Trophoblast cell (in vitro differentiated cells and primary cell): ENCODE measurements around the gene NUP205.
A peak's percentile ranks its signal among the peaks of the same experiment; 100 is the strongest.
"Not testable (repeated sequence)": the region's sequence is repeated elsewhere in the genome, so short reads cannot be mapped to it uniquely, and the experiment has no call there.

ENCODE experiments used
- DNase-seq, 2 donors: peaks; one replicate each; pipeline ENCODE4 v3.0.0-alpha.2; 2016
- H2AFZ ChIP-seq: 2 replicates; pipeline ENCODE4 v1.6.1; 2013; ENCODE audit warnings: low read length, moderate library complexity, mild to moderate bottlenecking; ENCODE audit not compliant: insufficient read depth, poor library complexity
- H2AK5ac ChIP-seq: 2 replicates; pipeline ENCODE4 v1.6.1; 2013; ENCODE audit warnings: mild to moderate bottlenecking, low read length
- H2BK120ac ChIP-seq: 2 replicates; pipeline ENCODE4 v1.6.1; 2013; ENCODE audit warnings: low read length, mild to moderate bottlenecking, moderate library complexity; ENCODE audit not compliant: insufficient read depth, poor library complexity
- H2BK12ac ChIP-seq: 2 replicates; pipeline ENCODE4 v1.6.1; 2013; ENCODE audit warnings: mild to moderate bottlenecking, low read length, moderate library complexity
- H2BK5ac ChIP-seq: 2 replicates; pipeline ENCODE4 v1.6.1; 2013; ENCODE audit warnings: low read length, low read depth, moderate library complexity, mild to moderate bottlenecking; ENCODE audit not compliant: poor library complexity
- H3K14ac ChIP-seq: 2 replicates; pipeline ENCODE4 v1.6.1; 2013; ENCODE audit warnings: mild to moderate bottlenecking, low read length
- H3K18ac ChIP-seq: 2 replicates; pipeline ENCODE4 v1.6.1; 2013; ENCODE audit warnings: mild to moderate bottlenecking, low read length
- H3K23ac ChIP-seq: 2 replicates; pipeline ENCODE4 v1.6.1; 2013; ENCODE audit warnings: low read length
- H3K27ac ChIP-seq: 2 replicates; pipeline ENCODE4 v1.5.1; 2013; ENCODE audit warnings: low read depth, mild to moderate bottlenecking, inconsistent platforms, low read length, moderate library complexity
- H3K27me3 ChIP-seq: 2 replicates; pipeline ENCODE4 v1.6.1; 2013; ENCODE audit warnings: inconsistent platforms, mild to moderate bottlenecking, low read length, moderate library complexity; ENCODE audit not compliant: insufficient read depth
- H3K36me3 ChIP-seq, 2 experiments: 1 replicate in 1 of 2; 2 replicates in 1 of 2; pipeline ENCODE4 v1.6.1; 2013; ENCODE audit warnings: low read length in 2 of 2, mild to moderate bottlenecking in 2 of 2, moderate library complexity in 1 of 2; ENCODE audit not compliant: insufficient read depth in 2 of 2, control insufficient read depth in 1 of 2
- H3K4ac ChIP-seq: 2 replicates; pipeline ENCODE4 v1.6.1; 2013; ENCODE audit warnings: low read depth, mild to moderate bottlenecking, low read length, moderate library complexity
- H3K4me1 ChIP-seq, 2 experiments: 1 replicate in 1 of 2; 2 replicates in 1 of 2; pipeline ENCODE4 v1.6.1; 2013; ENCODE audit warnings: low read length in 2 of 2, mild to moderate bottlenecking in 2 of 2, moderate library complexity in 1 of 2; ENCODE audit not compliant: insufficient read depth in 2 of 2, control insufficient read depth in 1 of 2
- H3K4me2 ChIP-seq: 2 replicates; pipeline ENCODE4 v1.6.1; 2013; ENCODE audit warnings: inconsistent platforms, mild to moderate bottlenecking, low read length, moderate library complexity
- H3K4me3 ChIP-seq: 2 replicates; pipeline ENCODE4 v1.5.1; 2013; ENCODE audit warnings: mild to moderate bottlenecking, low read depth, low read length, inconsistent platforms
- H3K79me1 ChIP-seq: one replicate; pipeline ENCODE4 v1.6.1; 2013; ENCODE audit warnings: low read length
- H3K79me2 ChIP-seq: 2 replicates; pipeline ENCODE4 v1.6.1; 2013; ENCODE audit warnings: low read length, mild to moderate bottlenecking; ENCODE audit not compliant: control insufficient read depth, insufficient read depth, poor library complexity
- H3K9ac ChIP-seq: 2 replicates; pipeline ENCODE4 v1.6.1; 2013; ENCODE audit warnings: mild to moderate bottlenecking, low read length
- H3K9me3 ChIP-seq: 2 replicates; pipeline ENCODE4 v1.6.1; 2013; ENCODE audit warnings: low read depth, mild to moderate bottlenecking, control low read depth, inconsistent platforms, low read length; ENCODE audit not compliant: insufficient read depth
- H4K12ac ChIP-seq: 2 replicates; pipeline ENCODE4 v1.6.1; 2013; ENCODE audit warnings: low read depth, mild to moderate bottlenecking, low read length, moderate library complexity
- H4K8ac ChIP-seq: 2 replicates; pipeline ENCODE4 v1.6.1; 2013; ENCODE audit warnings: low read depth, mild to moderate bottlenecking, low read length, moderate library complexity
- H4K91ac ChIP-seq: one replicate; pipeline ENCODE4 v1.6.1; 2013; ENCODE audit warnings: low read depth, mild to moderate bottlenecking, low read length, moderate library complexity
- WGBS: extraction: QIAGEN DNeasy Blood & Tissue Kit; methylation state at CpG from one replicate; pipeline ENCODE4 v1.1.7; 2013; ENCODE audit warnings: missing lambda C conversion rate; ENCODE audit not compliant: insufficient read length, insufficient coverage; ENCODE audit errors: extremely low coverage; 5-methylcytosine and 5-hydroxymethylcytosine counted together

NUP205 gene

GRCh38 chr7:135665042-135665441, 107.3 kb downstream of the NUP205 start:
- Histone ChIP-seq H3K4me1 (peaks cover 5 to 8% of the 10 kb centered on the region in 2 experiments), H3K9ac (no peak overlapping the region), H2BK120ac (no peak overlapping the region), H3K4ac (no peak overlapping the region), H2AFZ (no peak overlapping the region), H3K9me3 (peaks cover 4% of the 10 kb centered on the region), H3K27me3 (no peaks in the 10 kb centered on the region), H3K36me3 (peaks cover 4% of the 10 kb centered on the region in 2 experiments), H2BK5ac (no peak overlapping the region), H4K8ac (no peak overlapping the region), H3K79me2 (peaks cover 11% of the 10 kb centered on the region), H2BK12ac (no peak overlapping the region), H3K79me1 (peaks cover 9% of the 10 kb centered on the region), H2AK5ac (no peak overlapping the region), H3K18ac (no peak overlapping the region), H4K91ac (no peak overlapping the region), H3K14ac (no peak overlapping the region), H3K4me2 (no peak overlapping the region), H3K23ac (no peak overlapping the region), H4K12ac (no peak overlapping the region), H3K27ac (no peak overlapping the region), H3K4me3 (no peak overlapping the region)
- WGBS: no CpG with 5 or more reads among the region's 3 CpGs
- no peak for DNase-seq

GRCh38 chr7:135666156-135666555, 108.4 kb downstream of the NUP205 start:
- no peak overlapping the region for H3K23ac ChIP-seq
- H2BK12ac ChIP-seq: no peak overlapping the region
- H3K14ac ChIP-seq: no peak overlapping the region
- no peak overlapping the region for H2BK120ac ChIP-seq
- peak; percentile 56 to 71 for DNase-seq
- no peaks in the 10 kb centered on the region for H3K27me3 ChIP-seq
- peaks cover 11% of the 10 kb centered on the region for H3K79me2 ChIP-seq
- H4K12ac ChIP-seq: no peak overlapping the region
- H2BK5ac ChIP-seq: peak overlapping the region; percentile 7
- no peak overlapping the region for H3K4me3 ChIP-seq
- no peak overlapping the region for H3K18ac ChIP-seq
- H4K8ac ChIP-seq: no peak overlapping the region
- peaks cover 4% of the 10 kb centered on the region in 2 experiments for H3K36me3 ChIP-seq
- no peak overlapping the region for H4K91ac ChIP-seq
- WGBS: no CpG with 5 or more reads among the region's 11 CpGs
- no peak overlapping the region for H3K4me2 ChIP-seq
- H3K79me1 ChIP-seq: peaks cover 9% of the 10 kb centered on the region
- H3K27ac ChIP-seq: no peak overlapping the region
- H3K9ac ChIP-seq: no peak overlapping the region
- H3K9me3 ChIP-seq: peaks cover 4% of the 10 kb centered on the region
- H3K4me1 ChIP-seq: peaks cover 7 to 8% of the 10 kb centered on the region in 2 experiments
- H3K4ac ChIP-seq: peak overlapping the region; percentile 61
- no peak overlapping the region for H2AFZ ChIP-seq
- H2AK5ac ChIP-seq: no peak overlapping the region

GRCh38 chr7:135666846-135667245, 109.1 kb downstream of the NUP205 start:
- Histone ChIP-seq H4K8ac (no peak overlapping the region), H3K4me3 (no peak overlapping the region), H3K27me3 (no peaks in the 10 kb centered on the region), H3K36me3 (peaks cover 4% of the 10 kb centered on the region in 2 experiments), H4K12ac (no peak overlapping the region), H3K18ac (no peak overlapping the region), H3K9ac (no peak overlapping the region), H2BK120ac (no peak overlapping the region), H2BK5ac (no peak overlapping the region), H3K4me1 (peaks cover 7 to 8% of the 10 kb centered on the region in 2 experiments), H2BK12ac (no peak overlapping the region), H2AFZ (no peak overlapping the region), H3K14ac (no peak overlapping the region), H4K91ac (no peak overlapping the region), H3K4me2 (no peak overlapping the region), H3K9me3 (peaks cover 4% of the 10 kb centered on the region), H3K4ac (no peak overlapping the region), H3K23ac (no peak overlapping the region), H3K79me2 (peaks cover 11% of the 10 kb centered on the region), H3K27ac (no peak overlapping the region), H2AK5ac (no peak overlapping the region), H3K79me1 (peaks cover 9% of the 10 kb centered on the region)
- WGBS: no CpG with 5 or more reads among the region's 6 CpGs
- DNase-seq: no peak

GRCh38 chr7:135667626-135668025, 109.9 kb downstream of the NUP205 start:
- H3K27ac ChIP-seq, DNase-seq, H2BK12ac ChIP-seq, H2BK120ac ChIP-seq, H3K27me3 ChIP-seq, H3K9me3 ChIP-seq, H3K4me1 ChIP-seq, H4K91ac ChIP-seq, H3K79me2 ChIP-seq, H3K14ac ChIP-seq, H3K36me3 ChIP-seq, H2BK5ac ChIP-seq, H2AK5ac ChIP-seq, H3K4me3 ChIP-seq, H3K4ac ChIP-seq, H3K23ac ChIP-seq, H3K18ac ChIP-seq, H4K8ac ChIP-seq, H3K79me1 ChIP-seq, H2AFZ ChIP-seq, H4K12ac ChIP-seq, H3K9ac ChIP-seq, H3K4me2 ChIP-seq: not testable (repeated sequence)
- WGBS: no CpG with 5 or more reads among the region's 1 CpG
